Measurements from ENCODE around the gene CCDC91. TPM values are rescaled to one million over a fixed set of nuclear protein-coding genes. Genes with fewer than 3 reads are reported as not detected.

Gene CCDC91
- total RNA-seq, 1 donor from 2014 or later, result 13.5 TPM

GRCh38 chr12:28500373-28501024 is 310.2 kb downstream of the CCDC91 start:
- Histone ChIP-seq H3K36me3 (no peaks in the 10 kb centered on the region), H3K9me3 (no peaks in the 10 kb centered on the region), H3K27me3 (no peaks in the 10 kb centered on the region), H3K27ac (no peak overlapping the region), H3K4me3 (no peak overlapping the region), H3K4me1 (no peaks in the 10 kb centered on the region)
- intact Hi-C loops (cut with DNase I), result no loop called here
- no peak for DNase-seq (ENCODE audit: low spot score in 2 of 2)
- TF ChIP-seq, protein P1, sequence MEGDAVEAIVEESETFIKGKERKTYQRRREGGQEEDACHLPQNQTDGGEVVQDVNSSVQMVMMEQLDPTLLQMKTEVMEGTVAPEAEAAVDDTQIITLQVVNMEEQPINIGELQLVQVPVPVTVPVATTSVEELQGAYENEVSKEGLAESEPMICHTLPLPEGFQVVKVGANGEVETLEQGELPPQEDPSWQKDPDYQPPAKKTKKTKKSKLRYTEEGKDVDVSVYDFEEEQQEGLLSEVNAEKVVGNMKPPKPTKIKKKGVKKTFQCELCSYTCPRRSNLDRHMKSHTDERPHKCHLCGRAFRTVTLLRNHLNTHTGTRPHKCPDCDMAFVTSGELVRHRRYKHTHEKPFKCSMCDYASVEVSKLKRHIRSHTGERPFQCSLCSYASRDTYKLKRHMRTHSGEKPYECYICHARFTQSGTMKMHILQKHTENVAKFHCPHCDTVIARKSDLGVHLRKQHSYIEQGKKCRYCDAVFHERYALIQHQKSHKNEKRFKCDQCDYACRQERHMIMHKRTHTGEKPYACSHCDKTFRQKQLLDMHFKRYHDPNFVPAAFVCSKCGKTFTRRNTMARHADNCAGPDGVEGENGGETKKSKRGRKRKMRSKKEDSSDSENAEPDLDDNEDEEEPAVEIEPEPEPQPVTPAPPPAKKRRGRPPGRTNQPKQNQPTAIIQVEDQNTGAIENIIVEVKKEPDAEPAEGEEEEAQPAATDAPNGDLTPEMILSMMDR (IDR thresholded peaks at IDR 0.05), result no peak

- Histone ChIP-seq H3K27ac (no peak overlapping the region), H3K36me3 (no peaks in the 10 kb centered on the region), H3K4me3 (no peak overlapping the region), H3K4me1 (no peaks in the 10 kb centered on the region), H3K9me3 (no peaks in the 10 kb centered on the region), H3K27me3 (no peaks in the 10 kb centered on the region)
- TF ChIP-seq, protein P1 (IDR thresholded peaks at IDR 0.05), result no peak
- intact Hi-C loops (cut with DNase I), result no loop called here
- no peak for DNase-seq (ENCODE audit: low spot score in 2 of 2)
Measured at GRCh38 chr12:28506271-28506670, 316.0 kb downstream of the CCDC91 start.

- Histone ChIP-seq H3K27ac (no peak overlapping the region), H3K9me3 (no peaks in the 10 kb centered on the region), H3K4me1 (no peaks in the 10 kb centered on the region), H3K36me3 (no peaks in the 10 kb centered on the region), H3K27me3 (no peaks in the 10 kb centered on the region), H3K4me3 (no peak overlapping the region)
- TF ChIP-seq, protein P1 (IDR thresholded peaks at IDR 0.05), result no peak
- no peak for DNase-seq (ENCODE audit: low spot score in 2 of 2)
- intact Hi-C loops (cut with DNase I), result no loop called here
Measured at GRCh38 chr12:28507033-28507432, 316.8 kb downstream of the CCDC91 start.

DNA sequence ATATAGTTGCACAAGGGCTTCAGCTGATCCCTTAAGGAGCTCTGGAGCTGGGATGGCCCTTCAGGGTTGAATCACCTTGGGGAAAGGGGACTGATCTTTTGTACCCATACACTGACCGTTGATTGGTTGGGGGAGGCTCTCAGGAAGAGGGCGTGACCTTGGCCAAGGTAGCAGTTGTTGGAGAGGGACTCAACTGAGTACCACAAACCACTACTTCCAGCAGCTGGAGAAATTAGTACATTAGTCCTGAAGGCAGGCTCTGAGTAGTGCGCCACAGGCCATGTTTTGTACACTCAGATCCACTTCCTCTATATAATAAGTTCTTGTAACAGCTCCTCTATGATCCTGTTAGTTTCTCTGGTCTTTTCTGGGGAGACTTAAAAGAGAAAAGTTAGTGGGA is 317.6 kb downstream of the CCDC91 start:
- intact Hi-C loops (cut with DNase I), result no loop called here
- no peak for DNase-seq (ENCODE audit: low spot score in 2 of 2)
- Histone ChIP-seq H3K27ac (no peak overlapping the region), H3K4me3 (no peak overlapping the region), H3K36me3 (no peaks in the 10 kb centered on the region), H3K27me3 (no peaks in the 10 kb centered on the region), H3K4me1 (no peaks in the 10 kb centered on the region), H3K9me3 (no peaks in the 10 kb centered on the region)
- TF ChIP-seq, protein P1 (IDR thresholded peaks at IDR 0.05), result no peak

- TF ChIP-seq, protein P1 (IDR thresholded peaks at IDR 0.05), result no peak
- no peak overlapping the region for H3K4me3 ChIP-seq
- intact Hi-C loops (cut with DNase I), result no loop called here
- H3K4me1 ChIP-seq, result no peaks in the 10 kb centered on the region
- H3K9me3 ChIP-seq, result peaks cover 0 to 1% of the 10 kb centered on the region in 2 donors
- no peaks in the 10 kb centered on the region for H3K27me3 ChIP-seq
- H3K27ac ChIP-seq, result no peak overlapping the region
- no peaks in the 10 kb centered on the region for H3K36me3 ChIP-seq
- DNase-seq (ENCODE audit: low spot score in 2 of 2), result no peak
Measured at GRCh38 chr12:28512406-28512805, 322.1 kb downstream of the CCDC91 start.

DNA sequence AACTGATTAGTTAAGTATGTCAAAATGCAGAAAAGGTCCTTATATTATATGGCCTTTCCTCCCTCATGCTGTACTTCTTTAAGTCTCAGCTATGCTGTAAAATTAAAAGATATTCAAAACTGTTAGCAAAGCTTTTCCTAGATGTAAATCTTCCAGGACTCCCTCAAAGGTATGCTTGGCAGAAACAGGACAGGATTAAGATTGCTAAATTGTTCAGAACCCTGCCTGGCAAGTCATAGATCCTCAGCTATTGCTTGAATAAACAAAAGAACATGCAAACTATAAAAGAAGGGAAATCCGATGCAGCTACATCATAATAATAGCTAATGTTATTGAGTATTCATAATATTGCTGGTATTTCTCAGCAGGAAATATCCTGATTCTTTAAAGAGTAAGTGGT is 322.6 kb downstream of the CCDC91 start:
- Histone ChIP-seq H3K27ac (no peak overlapping the region), H3K4me1 (no peaks in the 10 kb centered on the region), H3K36me3 (no peaks in the 10 kb centered on the region), H3K27me3 (no peaks in the 10 kb centered on the region), H3K9me3 (peaks cover 0 to 6% of the 10 kb centered on the region in 2 donors), H3K4me3 (no peak overlapping the region)
- intact Hi-C loops (cut with DNase I), result no loop called here
- TF ChIP-seq, protein P1 (IDR thresholded peaks at IDR 0.05), result no peak
- no peak for DNase-seq (ENCODE audit: low spot score in 2 of 2)
